ENCODE measurements around the gene PTRH2.

The PTRH2 gene

DNA sequence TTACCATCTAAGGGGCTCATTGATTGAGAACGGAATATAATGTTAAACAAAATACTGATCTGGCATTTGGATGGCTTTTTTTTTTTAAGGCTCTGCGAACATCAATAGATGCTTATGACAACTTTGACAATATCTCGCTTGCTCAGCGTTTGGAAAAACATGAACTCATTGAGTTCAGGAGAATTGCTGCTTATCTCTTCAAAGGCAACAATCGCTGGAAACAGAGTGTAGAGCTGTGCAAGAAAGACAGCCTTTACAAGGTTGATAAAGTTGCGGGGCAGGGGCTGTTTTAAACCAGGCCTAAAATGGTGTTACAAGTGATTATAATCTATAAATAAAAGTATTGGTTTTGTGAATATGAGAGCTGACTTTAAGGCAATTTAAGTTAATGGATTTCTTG is 22.3 kb downstream of the PTRH2 start:
- POLR2A ChIA-PET: interaction anchor here (2.6 kb wide), 1 partner anchor 22 kb away, joined by 10 read pairs; the partner anchor contains the start of genes PTRH2 and VMP1
- DNase-seq (ENCODE audit: extremely low spot score): no peak
- CTCF ChIA-PET: no interaction called here
- no peak for TF ChIP-seq FOXA1 (IDR thresholded peaks at IDR 0.05)
- TF ChIP-seq NFRKB (IDR thresholded peaks at IDR 0.05): no peak
- TF ChIP-seq LEF1 (IDR thresholded peaks at IDR 0.05; ENCODE audit: borderline replicate concordance): no peak
- no peak for TF ChIP-seq CTBP1 (IDR thresholded peaks at IDR 0.05; ENCODE audit: borderline replicate concordance)
- no peak for TF ChIP-seq ARNT (IDR thresholded peaks at IDR 0.05)
- TF ChIP-seq, protein P1, sequence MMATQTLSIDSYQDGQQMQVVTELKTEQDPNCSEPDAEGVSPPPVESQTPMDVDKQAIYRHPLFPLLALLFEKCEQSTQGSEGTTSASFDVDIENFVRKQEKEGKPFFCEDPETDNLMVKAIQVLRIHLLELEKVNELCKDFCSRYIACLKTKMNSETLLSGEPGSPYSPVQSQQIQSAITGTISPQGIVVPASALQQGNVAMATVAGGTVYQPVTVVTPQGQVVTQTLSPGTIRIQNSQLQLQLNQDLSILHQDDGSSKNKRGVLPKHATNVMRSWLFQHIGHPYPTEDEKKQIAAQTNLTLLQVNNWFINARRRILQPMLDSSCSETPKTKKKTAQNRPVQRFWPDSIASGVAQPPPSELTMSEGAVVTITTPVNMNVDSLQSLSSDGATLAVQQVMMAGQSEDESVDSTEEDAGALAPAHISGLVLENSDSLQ (IDR thresholded peaks at IDR 0.05): no peak
- no peak for TF ChIP-seq ZNF384 (IDR thresholded peaks at IDR 0.05)
- no peak for TF ChIP-seq SP1 (IDR thresholded peaks at IDR 0.05)
- TF ChIP-seq FOXK2 (IDR thresholded peaks at IDR 0.05): no peak

DNA sequence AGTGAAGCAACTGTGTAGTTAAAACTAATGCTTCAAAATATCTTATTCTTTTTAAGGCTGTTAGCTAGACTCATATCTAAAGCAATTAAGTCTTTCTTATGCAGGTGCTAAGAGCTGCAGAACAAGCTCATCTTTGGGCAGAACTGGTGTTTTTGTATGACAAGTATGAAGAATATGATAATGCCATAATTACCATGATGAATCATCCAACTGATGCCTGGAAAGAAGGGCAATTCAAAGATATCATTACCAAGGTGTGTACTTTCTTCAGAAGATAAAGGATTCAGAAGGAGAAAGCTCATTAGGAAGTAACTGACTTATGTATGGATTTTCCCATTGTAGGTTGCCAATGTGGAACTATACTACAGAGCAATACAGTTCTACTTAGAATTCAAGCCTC is 23.9 kb downstream of the PTRH2 start:
- CTCF ChIA-PET: no interaction called here
- POLR2A ChIA-PET: interaction anchor here (1.0 to 2.6 kb wide), 2 partner anchors 24 to 64 kb away, joined by 3 to 10 read pairs; partner anchors contain the start of genes CLTC, PTRH2 and VMP1
- no peak for TF ChIP-seq BHLHE40 (IDR thresholded peaks at IDR 0.05; ENCODE audit: borderline replicate concordance)
- no peak for TF ChIP-seq L3MBTL2 (conservative IDR thresholded peaks at IDR 0.05)
- no peak for TF ChIP-seq FOXK2 (IDR thresholded peaks at IDR 0.05)
- no peak for TF ChIP-seq ARNT (IDR thresholded peaks at IDR 0.05)
- TF ChIP-seq SP1 (IDR thresholded peaks at IDR 0.05): no peak
- no peak for TF ChIP-seq NFRKB (IDR thresholded peaks at IDR 0.05)
- no peak for TF ChIP-seq HDGF (IDR thresholded peaks at IDR 0.05; ENCODE audit: borderline replicate concordance)

DNA sequence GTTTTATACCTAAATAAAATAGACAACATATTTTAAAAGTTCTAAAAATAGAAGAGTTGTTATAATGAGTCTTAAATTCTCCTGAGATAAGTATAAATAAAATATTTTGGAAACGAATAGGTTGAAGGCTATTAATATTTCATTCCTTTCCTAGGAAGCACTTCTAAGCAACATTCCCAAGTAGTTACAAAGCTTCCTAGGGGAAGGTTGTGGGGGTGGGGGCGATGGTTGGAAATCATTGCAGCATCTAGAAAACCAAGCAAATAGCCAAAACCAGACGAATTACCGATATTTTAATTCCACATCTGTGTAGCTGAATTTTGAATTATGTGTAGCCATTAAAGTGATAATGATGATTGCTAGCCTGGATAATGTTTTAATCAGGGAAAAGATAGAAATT is 26.9 kb downstream of the PTRH2 start:
- TF ChIP-seq FOXK2 (IDR thresholded peaks at IDR 0.05) (no peak), BHLHE40 (IDR thresholded peaks at IDR 0.05; ENCODE audit: borderline replicate concordance) (no peak), ZNF384 (IDR thresholded peaks at IDR 0.05) (no peak), FOXA1 (IDR thresholded peaks at IDR 0.05) (no peak), FOXM1 (IDR thresholded peaks at IDR 0.05; ENCODE audit: borderline replicate concordance) (no peak), NFRKB (IDR thresholded peaks at IDR 0.05) (no peak), SUZ12 (IDR thresholded peaks at IDR 0.05) (no peak), TARDBP (IDR thresholded peaks at IDR 0.05) (no peak), ELF4 (IDR thresholded peaks at IDR 0.05) (no peak), CTBP1 (IDR thresholded peaks at IDR 0.05; ENCODE audit: borderline replicate concordance) (no peak), HDGF (IDR thresholded peaks at IDR 0.05; ENCODE audit: borderline replicate concordance) (no peak), L3MBTL2 (conservative IDR thresholded peaks at IDR 0.05) (no peak), ARNT (IDR thresholded peaks at IDR 0.05) (no peak), LEF1 (IDR thresholded peaks at IDR 0.05; ENCODE audit: borderline replicate concordance) (no peak), SP1 (IDR thresholded peaks at IDR 0.05) (no peak)
- TF ChIP-seq, protein P1 (IDR thresholded peaks at IDR 0.05): no peak
- ChIA-PET CTCF (no interaction called here), POLR2A (no interaction called here)
- no peak for DNase-seq (ENCODE audit: extremely low spot score)

More for the DNA sequence above, 23.9 kb downstream of the PTRH2 start:
- DNase-seq (ENCODE audit: extremely low spot score): no peak

DNA sequence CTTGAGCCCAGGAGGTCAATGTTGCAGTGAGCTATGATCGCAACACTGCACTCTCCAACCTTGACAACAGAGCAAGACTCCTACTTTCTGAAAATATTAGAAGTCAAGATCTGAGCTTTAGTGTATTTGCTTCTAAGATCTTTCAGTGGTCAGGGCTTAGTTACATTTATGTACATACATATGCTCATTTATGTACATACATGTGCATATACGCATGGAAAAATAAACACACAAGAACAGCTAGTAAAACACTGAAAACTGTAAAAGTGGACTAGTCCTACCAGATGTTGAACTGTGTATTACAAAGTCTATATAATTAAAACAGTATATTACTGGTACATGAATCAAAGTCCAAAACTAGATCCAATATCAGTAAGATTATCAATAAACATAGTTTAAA is 28.3 kb downstream of the PTRH2 start:
- DNase-seq (ENCODE audit: extremely low spot score): no peak
- no peak for TF ChIP-seq LEF1 (IDR thresholded peaks at IDR 0.05; ENCODE audit: borderline replicate concordance)
- TF ChIP-seq, protein P1 (IDR thresholded peaks at IDR 0.05): no peak
- TF ChIP-seq SP1 (IDR thresholded peaks at IDR 0.05): no peak
- no peak for TF ChIP-seq FOXA1 (IDR thresholded peaks at IDR 0.05)
- CTCF ChIA-PET: no interaction called here
- POLR2A ChIA-PET: interaction anchor here (1.0 kb wide), 1 partner anchor 28 kb away, joined by 4 read pairs; the partner anchor contains the start of genes PTRH2 and VMP1

DNA sequence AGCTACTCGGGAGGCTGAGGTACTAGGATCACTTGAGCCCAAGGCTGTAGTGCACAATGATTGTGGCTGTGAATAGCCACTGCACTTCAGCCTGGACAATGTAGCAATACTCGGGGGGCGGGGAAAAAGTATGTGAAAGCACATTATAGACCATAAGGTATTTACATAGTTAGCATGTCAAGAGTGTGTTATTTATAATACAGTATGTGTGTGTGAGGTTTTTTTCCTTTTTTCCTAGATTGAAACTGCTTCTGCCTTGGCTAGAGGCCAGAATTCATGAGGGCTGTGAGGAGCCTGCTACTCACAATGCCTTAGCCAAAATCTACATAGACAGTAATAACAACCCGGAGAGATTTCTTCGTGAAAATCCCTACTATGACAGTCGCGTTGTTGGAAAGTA is 30.5 kb downstream of the PTRH2 start:
- POLR2A ChIA-PET: interaction anchor here (1.2 kb wide), 1 partner anchor 14 kb away, joined by 3 read pairs; no protein-coding TSS in a partner anchor

DNA sequence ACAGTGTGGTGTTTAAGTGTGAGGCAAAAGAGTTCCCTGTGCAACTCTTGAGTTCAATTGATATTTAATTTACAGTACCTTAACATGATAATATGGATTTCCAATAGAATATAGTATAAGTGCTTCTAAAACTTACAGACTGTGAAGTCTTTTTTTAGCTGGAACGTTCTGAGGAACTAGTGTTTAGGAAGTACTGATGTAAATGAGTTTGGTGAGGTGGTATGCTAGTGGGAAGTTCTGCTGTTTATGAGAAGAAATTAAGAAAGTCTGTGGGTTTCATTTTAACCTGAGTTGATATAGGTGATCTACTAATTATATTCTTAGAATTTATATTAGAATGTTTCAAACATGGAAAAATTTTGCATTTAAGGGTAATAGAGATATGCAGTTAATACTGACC is 32.0 kb downstream of the PTRH2 start:
- ChIA-PET CTCF (interaction anchor here (0.5 kb wide), 1 partner anchor 157 kb away, joined by 3 read pairs; no protein-coding TSS in a partner anchor), POLR2A (interaction anchor here (2.0 kb wide), 1 partner anchor 56 kb away, joined by 5 read pairs; the partner anchor contains the start of gene CLTC)
- TF ChIP-seq SUZ12 (IDR thresholded peaks at IDR 0.05): no peak
- TF ChIP-seq FOXK2 (IDR thresholded peaks at IDR 0.05): no peak
- TF ChIP-seq ZNF384 (IDR thresholded peaks at IDR 0.05): no peak
- no peak for TF ChIP-seq NFRKB (IDR thresholded peaks at IDR 0.05)
- TF ChIP-seq HDGF (IDR thresholded peaks at IDR 0.05; ENCODE audit: borderline replicate concordance): no peak
- no peak for TF ChIP-seq BHLHE40 (IDR thresholded peaks at IDR 0.05; ENCODE audit: borderline replicate concordance)
- no peak for TF ChIP-seq L3MBTL2 (conservative IDR thresholded peaks at IDR 0.05)
- no peak for TF ChIP-seq SP1 (IDR thresholded peaks at IDR 0.05)
- TF ChIP-seq, protein P1 (IDR thresholded peaks at IDR 0.05): no peak
- TF ChIP-seq CTBP1 (IDR thresholded peaks at IDR 0.05; ENCODE audit: borderline replicate concordance): no peak
- no peak for TF ChIP-seq ELF4 (IDR thresholded peaks at IDR 0.05)
- no peak for TF ChIP-seq ARNT (IDR thresholded peaks at IDR 0.05)
- no peak for TF ChIP-seq FOXM1 (IDR thresholded peaks at IDR 0.05; ENCODE audit: borderline replicate concordance)
- TF ChIP-seq LEF1 (IDR thresholded peaks at IDR 0.05; ENCODE audit: borderline replicate concordance): no peak
- TF ChIP-seq FOXA1 (IDR thresholded peaks at IDR 0.05): no peak
- no peak for TF ChIP-seq TARDBP (IDR thresholded peaks at IDR 0.05)
- no peak for DNase-seq (ENCODE audit: extremely low spot score)

More for the DNA sequence above, 30.5 kb downstream of the PTRH2 start:
- CTCF ChIA-PET: no interaction called here
- no peak for DNase-seq (ENCODE audit: extremely low spot score)
- TF ChIP-seq FOXM1 (IDR thresholded peaks at IDR 0.05; ENCODE audit: borderline replicate concordance) (no peak), ELF4 (IDR thresholded peaks at IDR 0.05) (no peak), FOXA1 (IDR thresholded peaks at IDR 0.05) (no peak)
